Measurements from ENCODE around the gene HLA-B.
"Not testable (repeated sequence)": the region's sequence is repeated elsewhere in the genome, so short reads cannot be mapped to it uniquely, and the experiment has no call there.

The HLA-B gene

GRCh38 chr6:31381666-31382065, 24.7 kb upstream of the HLA-B start:
- DNase-seq: no peak

DNA sequence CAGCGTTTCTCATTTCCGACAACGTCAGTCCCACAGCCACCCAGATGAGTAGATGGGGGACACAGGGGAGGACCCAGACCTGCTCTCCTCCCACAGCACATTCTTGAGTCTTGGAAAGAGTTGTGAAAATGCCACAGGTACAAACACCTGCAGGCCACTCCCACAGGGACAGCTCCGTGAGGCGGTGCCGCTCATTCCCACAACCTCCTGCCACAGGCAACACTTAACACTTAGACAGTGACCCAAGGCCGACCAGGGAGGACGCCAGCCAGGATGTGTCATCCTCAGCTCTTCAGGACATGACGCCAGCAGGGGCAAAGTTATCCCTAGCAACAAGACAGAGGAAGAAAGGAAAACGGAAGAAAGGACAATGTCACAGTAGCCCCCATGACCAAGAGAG, 22.9 kb upstream of the HLA-B start:
- no peak for DNase-seq

DNA sequence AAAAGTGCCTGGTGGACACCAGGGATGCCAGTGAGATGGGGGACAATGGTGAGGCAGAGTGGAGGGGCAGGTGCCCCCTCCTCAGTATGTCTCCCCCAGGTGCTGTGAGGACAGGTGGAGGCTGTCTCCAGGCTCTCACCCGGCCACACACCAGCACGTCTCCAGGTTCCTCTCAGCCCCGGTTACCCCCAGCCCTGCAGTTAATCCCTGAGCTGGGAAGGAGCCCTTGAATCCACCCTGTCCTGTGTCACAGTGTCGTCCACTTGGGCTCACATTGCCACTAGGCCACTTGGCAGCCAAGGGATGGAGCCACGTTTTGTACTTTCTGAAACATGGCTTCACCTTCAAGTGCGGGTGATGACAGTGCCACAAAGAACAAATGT, 21.7 kb upstream of the HLA-B start:
- DNase-seq: no peak

DNA sequence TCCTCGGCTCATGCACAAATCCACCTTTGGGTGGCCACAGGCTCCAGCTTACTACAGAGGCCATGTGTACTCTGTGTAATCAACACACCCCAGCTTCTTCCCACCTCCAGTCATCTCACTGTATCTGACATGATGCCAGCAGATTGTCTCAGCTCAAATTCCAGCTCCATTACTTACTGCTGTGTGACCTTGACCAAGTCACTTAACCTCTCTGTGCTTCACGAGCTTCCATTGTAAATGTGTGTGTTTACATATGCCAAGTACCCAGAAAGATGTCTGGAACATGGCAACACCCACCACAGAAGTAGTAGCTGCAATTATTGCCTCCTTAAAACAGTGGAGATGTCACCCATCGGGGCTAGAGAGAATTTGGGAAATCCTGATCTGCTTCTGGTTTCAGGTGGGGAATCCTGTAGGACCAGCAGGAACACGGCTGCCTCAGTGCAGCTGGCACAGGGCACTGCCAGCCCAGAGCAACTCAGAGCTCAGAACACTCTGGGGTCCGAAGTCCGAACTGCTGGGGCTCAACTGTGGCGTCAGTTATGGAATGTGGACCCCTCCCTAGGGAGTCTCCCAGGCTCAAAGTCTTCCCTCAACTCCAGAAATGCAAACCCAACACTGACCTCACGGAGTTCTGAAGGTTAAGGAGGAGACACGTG, 21.2 kb upstream of the HLA-B start:
- DNase-seq: no peak

DNA sequence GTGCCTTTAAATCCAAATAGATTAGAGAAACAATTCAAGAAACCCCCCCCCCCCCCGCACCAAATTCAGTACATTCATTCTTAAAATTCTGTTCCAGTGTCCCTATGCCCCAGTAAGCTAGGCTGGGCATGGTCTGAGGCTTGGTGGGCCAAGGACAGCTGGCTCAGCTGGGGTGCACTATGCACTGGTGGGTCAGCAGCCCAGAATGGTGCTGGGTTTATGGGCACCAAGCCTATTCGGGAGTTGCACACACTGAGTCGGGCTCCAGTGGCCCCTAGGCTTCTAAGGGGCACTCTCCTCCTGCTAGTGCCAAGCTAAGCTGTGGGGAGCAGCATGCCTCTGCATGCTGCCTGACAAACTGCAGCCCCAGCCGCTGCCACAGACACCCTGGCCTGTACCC, 20.1 kb upstream of the HLA-B start:
- DNase-seq: no peak

GRCh38 chr6:31375699-31376098, 18.7 kb upstream of the HLA-B start:
- no peak for DNase-seq

GRCh38 chr6:31374118-31374517, 17.1 kb upstream of the HLA-B start:
- not testable (repeated sequence) for DNase-seq

- no peak for DNase-seq
These were observed 11.5 kb upstream of the HLA-B start for GRCh38 chr6:31368461-31368860.

DNA sequence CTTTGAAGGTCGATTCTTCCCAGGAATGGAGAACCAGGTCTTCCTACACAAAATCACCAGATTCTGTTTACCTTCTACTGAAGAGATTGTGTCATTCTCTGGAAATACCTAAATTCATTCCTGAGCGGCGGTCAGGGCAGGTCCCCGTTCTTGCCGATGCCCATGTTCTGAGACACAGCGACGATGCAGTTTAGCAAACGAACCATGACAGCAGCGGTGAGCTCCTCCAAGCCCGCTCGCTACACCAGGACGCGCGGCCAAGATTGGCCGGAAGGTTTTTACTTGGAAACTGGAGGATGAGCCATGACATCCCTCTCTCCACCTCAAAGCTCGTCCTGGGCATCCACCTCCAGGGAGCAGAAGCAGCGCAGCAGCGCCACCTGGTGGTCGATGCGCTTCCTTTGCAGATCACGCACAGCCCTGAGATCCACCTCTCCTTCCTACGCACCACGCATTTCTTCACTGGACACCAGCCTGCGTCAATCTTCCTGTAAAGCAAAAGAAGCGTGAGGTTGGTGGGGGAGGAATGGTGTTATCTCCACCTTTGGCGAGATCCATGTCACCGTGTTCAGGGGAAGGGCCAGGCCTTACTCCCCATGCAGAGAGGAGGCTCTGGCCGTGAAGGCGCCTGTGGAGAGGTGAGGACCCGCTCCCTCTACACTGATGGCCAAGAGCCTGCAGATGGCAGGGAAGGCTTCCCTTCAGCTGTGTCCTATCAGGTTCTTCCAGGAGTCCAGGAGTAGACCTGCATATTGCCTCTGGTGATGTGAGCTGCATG, 9.9 kb upstream of the HLA-B start:
- DNase-seq: peak; percentile 98

- no peak for DNase-seq
These were observed 8.9 kb upstream of the HLA-B start for GRCh38 chr6:31365864-31366263.

DNA sequence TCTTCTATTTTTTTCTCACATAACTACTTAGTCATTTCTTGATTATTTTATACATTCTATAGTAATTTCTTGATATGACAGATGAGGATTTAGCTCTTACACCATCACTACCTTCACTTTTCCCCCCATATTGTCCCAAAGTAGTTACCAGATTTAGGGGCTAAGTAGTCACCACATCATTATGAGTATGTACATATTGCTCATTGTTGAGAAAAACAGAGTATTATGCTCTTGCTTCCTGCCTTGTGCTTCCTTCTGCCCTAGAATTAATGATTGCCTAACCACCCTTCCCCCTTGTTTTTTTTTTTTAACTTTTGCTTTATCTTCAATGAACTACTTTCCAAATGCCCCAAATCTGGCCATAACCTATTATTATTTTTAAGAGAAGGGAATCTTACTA, 6.8 kb upstream of the HLA-B start:
- no peak for DNase-seq

DNA sequence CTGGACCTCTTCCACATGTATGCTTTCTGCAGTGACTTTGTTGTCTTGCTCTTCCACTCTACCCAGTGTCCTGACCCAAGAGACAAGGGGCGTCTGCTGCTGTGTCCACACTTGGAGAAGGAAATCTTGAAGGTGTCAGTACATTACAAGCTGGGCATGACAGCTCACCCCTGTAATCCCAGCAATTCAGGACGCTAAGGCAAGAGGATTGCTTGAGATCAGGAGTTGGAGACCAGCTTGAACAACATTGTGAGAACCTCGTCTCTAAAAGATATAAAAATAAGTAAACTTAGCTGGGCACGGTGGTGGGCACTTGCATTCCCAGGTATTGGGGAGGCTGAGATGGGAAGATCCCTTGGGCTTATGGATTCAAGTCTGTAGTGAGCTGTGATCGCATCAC, 5.8 kb upstream of the HLA-B start:
- DNase-seq: no peak

- DNase-seq: no peak
These were observed 2.6 kb upstream of the HLA-B start for GRCh38 chr6:31359581-31359980.

- no peak for DNase-seq
These were observed 1.3 kb upstream of the HLA-B start for GRCh38 chr6:31358302-31358701.

DNA sequence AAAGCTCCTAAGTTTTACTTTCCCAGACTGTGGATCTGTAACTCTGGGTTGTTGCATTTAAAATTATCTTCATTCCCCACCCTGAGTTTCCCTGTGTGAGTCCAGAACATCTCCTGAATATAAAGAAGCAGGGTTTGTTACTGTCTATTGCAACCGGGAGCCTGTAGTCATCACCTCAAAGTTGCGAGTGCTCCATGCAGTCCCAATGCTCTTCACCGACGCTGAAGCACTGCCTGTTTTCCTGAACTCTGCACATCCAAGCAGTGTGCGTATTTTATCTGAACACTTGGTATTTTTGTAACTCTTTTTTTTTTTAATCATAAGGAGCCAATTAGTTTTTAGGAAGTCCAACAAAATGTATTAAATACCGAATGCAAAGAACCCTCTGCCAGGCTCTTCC, 907 bp upstream of the HLA-B start:
- DNase-seq: no peak

GRCh38 chr6:31356216-31356945, 598 bp downstream of the HLA-B start:
- DNase-seq: peak; percentile 69

- DNase-seq: no peak
These were observed 1.4 kb downstream of the HLA-B start for GRCh38 chr6:31355583-31355948.

- DNase-seq: no peak
These were observed 2.0 kb downstream of the HLA-B start for GRCh38 chr6:31354864-31355582.

DNA sequence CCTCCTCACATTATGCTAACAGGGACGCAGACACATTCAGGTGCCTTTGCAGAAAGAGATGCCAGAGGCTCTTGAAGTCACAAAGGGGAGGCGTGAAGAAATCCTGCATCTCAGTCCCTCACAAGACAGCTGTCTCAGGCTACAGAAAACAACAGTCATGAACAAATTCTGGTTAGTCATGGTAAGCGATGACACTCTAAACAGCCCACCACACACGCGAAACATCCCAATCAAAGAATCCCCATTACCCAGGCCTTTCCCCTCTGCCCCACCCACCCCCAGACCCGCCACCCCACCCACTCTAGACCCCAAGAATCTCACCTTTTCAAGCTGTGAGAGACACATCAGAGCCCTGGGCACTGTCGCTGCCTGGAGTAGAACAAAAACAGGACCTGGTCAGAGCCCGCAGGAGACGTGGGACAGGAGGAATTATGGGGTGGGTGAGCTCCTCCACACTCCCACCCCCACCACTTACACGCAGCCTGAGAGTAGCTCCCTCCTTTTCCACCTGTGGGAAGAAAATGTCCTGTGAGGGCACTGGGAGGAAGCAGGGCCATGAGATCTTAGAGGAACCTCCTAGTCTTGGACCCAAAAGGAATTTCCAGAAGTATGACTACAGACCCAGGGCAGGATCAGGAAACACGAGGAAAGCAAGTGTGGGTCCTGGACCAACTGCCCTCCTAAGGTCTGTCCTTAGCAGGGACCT, 2.7 kb downstream of the HLA-B start:
- no peak for DNase-seq

DNA sequence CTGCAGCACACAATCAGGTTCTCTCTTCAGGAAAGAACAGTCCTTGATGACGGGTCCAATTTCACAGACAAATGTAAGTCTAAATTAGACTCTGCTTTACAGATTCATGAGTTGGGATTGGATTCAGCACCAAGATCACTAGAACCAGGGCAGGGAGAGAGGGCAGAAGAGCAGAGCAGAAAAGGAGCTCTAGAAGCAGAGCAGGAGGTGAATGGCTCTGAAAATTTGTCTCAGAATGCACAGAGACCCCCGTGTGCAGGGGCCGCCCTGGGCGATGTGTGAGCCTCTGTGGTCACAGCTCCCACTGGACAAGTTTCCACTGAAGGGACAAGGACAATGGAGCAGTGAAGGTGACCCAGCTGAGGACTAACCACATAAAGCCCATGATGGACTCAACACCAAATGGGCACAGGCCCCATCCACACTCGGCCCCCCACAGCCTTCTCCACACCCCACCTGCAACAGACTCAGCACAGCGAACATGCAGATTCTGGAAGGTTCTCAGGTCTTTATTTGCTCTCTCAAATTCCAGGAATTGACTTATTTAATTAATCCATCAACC, 3.5 kb downstream of the HLA-B start:
- DNase-seq: no peak

DNA sequence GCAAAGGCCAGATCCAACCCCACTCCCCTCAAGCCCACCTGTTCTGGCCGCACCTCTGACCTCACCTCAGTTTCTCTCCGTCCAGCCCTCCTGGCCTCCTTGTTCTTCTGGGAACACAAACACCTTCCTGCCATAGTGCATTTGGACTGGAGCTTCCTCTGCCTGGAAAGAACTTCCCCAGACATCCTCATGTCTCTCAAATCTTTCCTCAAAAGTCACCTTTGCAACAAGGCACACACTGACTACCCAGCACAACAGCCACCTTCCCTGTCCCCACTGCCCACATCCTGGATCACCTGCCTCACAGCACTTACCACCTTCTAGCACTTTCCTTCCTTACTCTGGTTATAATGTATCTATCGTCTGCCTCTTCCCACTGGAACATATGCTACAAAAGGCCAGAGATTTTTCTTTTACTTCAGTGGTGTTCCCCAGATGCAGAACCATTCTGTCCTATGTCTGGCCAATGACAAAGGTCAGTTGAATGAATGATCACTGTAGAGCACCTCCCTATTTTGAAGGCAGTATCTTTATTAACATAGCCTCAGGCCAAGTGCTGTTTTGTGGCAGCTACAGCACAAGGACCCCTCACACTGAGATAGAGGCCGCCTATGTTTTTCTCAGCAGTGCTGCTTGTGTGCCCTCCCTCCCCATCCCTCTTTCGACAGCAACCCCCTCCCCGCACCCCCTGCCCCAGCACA, 4.1 kb downstream of the HLA-B start:
- DNase-seq: no peak

DNA sequence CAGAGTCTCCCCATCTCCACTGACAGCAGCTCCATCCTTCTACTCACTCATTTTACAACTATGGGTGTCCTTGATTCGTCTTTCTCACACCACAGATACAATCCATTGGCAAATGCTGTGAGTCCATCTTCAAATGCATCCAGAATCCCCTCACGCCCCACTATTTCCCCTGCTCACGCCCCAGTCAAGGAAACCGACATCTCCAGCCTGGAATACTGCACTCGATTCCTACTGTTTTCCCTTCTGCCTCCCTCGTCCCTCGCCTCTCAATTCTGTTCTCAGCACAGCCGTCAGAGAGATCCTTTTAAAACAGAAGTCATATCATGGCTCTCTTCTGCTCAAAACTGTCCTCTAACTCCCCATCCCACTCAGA, 4.7 kb downstream of the HLA-B start:
- no peak for DNase-seq
